Upper lobe of left lung (tissue), 6 donors: ENCODE results near the gene MARCHF6. TPM values are rescaled to one million over a fixed set of nuclear protein-coding genes. Genes with fewer than 3 reads are reported as not detected.
A peak's percentile ranks its signal among the peaks of the same experiment; 100 is the strongest.

Experiments
- ATAC-seq, 2 donors: fragments of 200-7000 bp; cut with Tn5 transposase; one replicate each; pipeline ENCODE4 v1.9.1; 2022; ENCODE audit warnings: mild to moderate bottlenecking in 2 of 2, moderate library complexity in 2 of 2; ENCODE audit not compliant: low FRiP score in 2 of 2
- DNase-seq, 2 donors: peaks; one replicate each; pipeline ENCODE4 v3.0.0-alpha.2; 2019 to 2020
- H3K27ac ChIP-seq, 4 donors: fragments of 200-600 bp; sonication (generic); one replicate each; pipeline ENCODE4 v1.5.1; 2016 to 2019
- H3K27me3 ChIP-seq, 4 donors: fragments of 200-600 bp; sonication (generic); one replicate each; pipeline ENCODE4 v1.5.1; 2017 to 2019
- H3K36me3 ChIP-seq, 4 donors: fragments of 200-600 bp; sonication (generic); one replicate each; pipeline ENCODE4 v1.5.1; 2016 to 2019
- H3K4me1 ChIP-seq, 4 donors: fragments of 200-600 bp; sonication (generic); one replicate each; pipeline ENCODE4 v1.5.1; 2018 to 2019
- H3K4me3 ChIP-seq, 4 donors: fragments of 200-600 bp; sonication (generic); one replicate each; pipeline ENCODE4 v1.5.1; 2017 to 2019; ENCODE audit warnings: mild to moderate bottlenecking in 2 of 4, moderate library complexity in 1 of 4
- H3K9me3 ChIP-seq, 4 donors: fragments of 200-600 bp; sonication (generic); one replicate each; pipeline ENCODE4 v1.5.1; 2018 to 2019
- EP300 ChIP-seq, 4 donors: sonication (generic); formaldehyde crosslinking; IDR thresholded peaks; one replicate each; pipeline ENCODE4 v1.5.1; 2017; ENCODE audit warnings: antibody characterized with exemption in 4 of 4, control low read depth in 2 of 4
- POLR2A ChIP-seq, 4 donors: fragments of 450-650 bp; IDR thresholded peaks; one replicate each; pipeline ENCODE4 v1.5.1; 2016 to 2017; ENCODE audit warnings: antibody characterized with exemption in 4 of 4, mild to moderate bottlenecking in 2 of 4
- POLR2AphosphoS5 ChIP-seq, 2 donors: sonication (generic); formaldehyde crosslinking; IDR thresholded peaks; one replicate each; pipeline ENCODE4 v1.5.1; 2017; ENCODE audit warnings: antibody characterized with exemption in 2 of 2
- WGBS, 2 donors: methylation state at CpG; one replicate each; pipeline ENCODE4 v1.1.5; 2017 to 2018; 5-methylcytosine and 5-hydroxymethylcytosine counted together
- total RNA-seq, 6 donors: library from RNA; depleted of rRNA in 4 of 6; stranded (reverse); fragments of >200 nt in 4 of 6; gene quantifications; one replicate each; pipeline versions ENCODE4 v1.1.0 to v1.2.1, GENCODE V29; 2016 to 2021
- TF ChIP-seq, protein P1 (sequence below), 6 experiments: fragments of 450-650 bp in 4 of 6; fragments of 200-600 bp in 2 of 6; sonication (generic) in 2 of 6; IDR thresholded peaks; one replicate each; pipeline ENCODE4 v1.5.1; 2016 to 2019; ENCODE audit warnings: antibody characterized with exemption in 6 of 6
- donor health status: DM: no; HTN: no; CAD: no; lungs with moderate emphysema.
- donor health status: DM: no; HTN: yes; CAD: no; lungs with severe emphysema.

MARCHF6 gene
- total RNA-seq, 6 donors from 2014 or later, result 48.5 to 128 (median 110) TPM

DNA sequence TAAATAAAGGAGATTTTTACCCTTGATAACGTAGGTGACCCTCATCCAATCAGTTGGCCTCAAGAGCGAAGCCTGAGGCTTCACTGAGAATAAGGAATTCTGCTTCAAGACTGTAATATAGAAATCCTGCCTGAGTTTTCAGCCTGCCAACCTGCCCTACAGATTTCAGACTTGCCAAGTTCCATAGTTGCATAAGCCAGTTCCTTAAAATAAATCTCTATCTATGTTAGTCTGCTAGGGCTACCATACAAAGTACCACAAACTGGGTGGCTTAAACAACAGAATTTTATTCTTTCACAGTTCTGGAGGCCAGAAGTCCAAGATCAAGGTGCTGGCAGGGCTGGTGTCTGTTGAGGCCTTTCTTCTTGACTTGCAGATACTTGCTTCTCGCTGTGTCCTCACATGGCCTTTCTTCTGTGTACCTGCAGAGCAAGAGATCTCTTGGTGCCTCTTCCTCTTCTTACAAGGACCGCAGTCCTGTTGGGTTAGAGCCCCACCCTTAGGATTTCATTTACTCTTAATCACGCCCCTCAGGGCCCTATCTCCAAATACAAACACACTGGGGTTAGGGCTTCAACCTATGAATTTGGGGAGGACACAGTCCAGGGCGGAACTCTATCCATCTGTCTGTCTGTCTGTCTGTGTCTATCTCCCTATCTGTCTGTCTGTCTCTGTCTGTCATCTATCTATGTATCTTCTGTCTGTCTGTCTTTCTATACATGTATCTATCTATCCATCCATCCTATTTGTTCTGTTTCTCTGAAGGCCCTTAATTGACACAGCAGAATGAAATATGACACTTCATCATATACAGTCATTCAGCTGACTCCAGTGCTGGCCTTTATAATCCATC lies 28.8 kb upstream of the MARCHF6 start:
- Histone ChIP-seq H3K4me3 (no peak overlapping the region), H3K27ac (no peak overlapping the region), H3K36me3 (no peaks in the 10 kb centered on the region), H3K4me1 (peaks cover 0 to 10% (median 6%) of the 10 kb centered on the region in 4 donors), H3K27me3 (no peaks in the 10 kb centered on the region), H3K9me3 (no peaks in the 10 kb centered on the region)
- TF ChIP-seq, protein P1, sequence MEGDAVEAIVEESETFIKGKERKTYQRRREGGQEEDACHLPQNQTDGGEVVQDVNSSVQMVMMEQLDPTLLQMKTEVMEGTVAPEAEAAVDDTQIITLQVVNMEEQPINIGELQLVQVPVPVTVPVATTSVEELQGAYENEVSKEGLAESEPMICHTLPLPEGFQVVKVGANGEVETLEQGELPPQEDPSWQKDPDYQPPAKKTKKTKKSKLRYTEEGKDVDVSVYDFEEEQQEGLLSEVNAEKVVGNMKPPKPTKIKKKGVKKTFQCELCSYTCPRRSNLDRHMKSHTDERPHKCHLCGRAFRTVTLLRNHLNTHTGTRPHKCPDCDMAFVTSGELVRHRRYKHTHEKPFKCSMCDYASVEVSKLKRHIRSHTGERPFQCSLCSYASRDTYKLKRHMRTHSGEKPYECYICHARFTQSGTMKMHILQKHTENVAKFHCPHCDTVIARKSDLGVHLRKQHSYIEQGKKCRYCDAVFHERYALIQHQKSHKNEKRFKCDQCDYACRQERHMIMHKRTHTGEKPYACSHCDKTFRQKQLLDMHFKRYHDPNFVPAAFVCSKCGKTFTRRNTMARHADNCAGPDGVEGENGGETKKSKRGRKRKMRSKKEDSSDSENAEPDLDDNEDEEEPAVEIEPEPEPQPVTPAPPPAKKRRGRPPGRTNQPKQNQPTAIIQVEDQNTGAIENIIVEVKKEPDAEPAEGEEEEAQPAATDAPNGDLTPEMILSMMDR (IDR thresholded peaks at IDR 0.05), result no peak
- no peak for TF ChIP-seq POLR2AphosphoS5 (IDR thresholded peaks at IDR 0.05)
- TF ChIP-seq EP300 (IDR thresholded peaks at IDR 0.05), result no peak
- no peak for TF ChIP-seq POLR2A (IDR thresholded peaks at IDR 0.05)
- DNase-seq (no peak), ATAC-seq (no peak)
- 84 to 86% methylated on average over 6 of the region's 6 CpGs for WGBS, 2 donors

DNA sequence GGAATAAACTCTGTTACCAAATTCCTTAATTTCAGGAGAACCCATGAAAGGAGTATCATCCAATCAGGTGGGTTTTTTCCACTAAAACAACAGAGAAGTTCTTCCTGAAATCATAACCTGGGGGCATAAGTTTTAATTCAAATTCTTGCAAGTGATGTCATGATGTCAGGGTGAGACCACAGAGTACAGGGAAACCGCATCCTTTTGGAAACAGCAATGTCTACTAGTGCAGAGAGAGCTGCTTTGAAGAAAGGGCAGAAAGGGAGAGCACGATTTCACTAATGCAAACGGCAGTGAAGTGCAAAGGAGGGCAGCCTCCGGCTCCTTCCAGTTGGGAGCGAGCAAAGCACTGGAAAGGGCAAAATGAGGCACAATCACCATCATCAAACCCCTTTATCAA lies 25.2 kb upstream of the MARCHF6 start:
- ATAC-seq, result no peak
- 93 to 96% methylated on average over 5 of the region's 5 CpGs for WGBS, 2 donors
- no peak overlapping the region for H3K27ac ChIP-seq

DNA sequence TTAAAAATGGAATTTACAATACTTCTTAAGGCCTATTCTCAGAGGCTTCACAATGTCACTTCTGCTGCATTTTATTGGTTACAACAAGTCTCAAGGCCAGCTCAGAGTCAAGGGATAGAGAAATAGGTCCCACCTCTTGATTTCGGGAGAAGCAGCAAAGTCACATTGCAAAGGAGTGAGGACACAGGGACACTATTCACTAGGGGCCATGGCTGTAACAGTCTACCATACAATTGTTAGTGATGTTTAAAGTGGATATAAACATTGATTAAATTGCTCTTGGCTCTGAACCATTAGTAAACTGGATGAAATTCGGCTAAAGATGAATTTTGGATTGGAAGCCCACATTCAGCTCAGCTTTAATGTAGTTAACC lies 24.1 kb upstream of the MARCHF6 start:
- peak overlapping the region; percentile 3 to 66 (median 30) for H3K27ac ChIP-seq
- H3K4me3 ChIP-seq, result no peak overlapping the region
- no peaks in the 10 kb centered on the region for H3K36me3 ChIP-seq
- no peaks in the 10 kb centered on the region for H3K9me3 ChIP-seq
- peaks cover 22 to 50% (median 39%) of the 10 kb centered on the region in 4 donors for H3K4me1 ChIP-seq
- TF ChIP-seq, protein P1 (IDR thresholded peaks at IDR 0.05), result no peak
- TF ChIP-seq POLR2AphosphoS5 (IDR thresholded peaks at IDR 0.05), result no peak
- TF ChIP-seq POLR2A (IDR thresholded peaks at IDR 0.05), result no peak
- no peak for TF ChIP-seq EP300 (IDR thresholded peaks at IDR 0.05)
- 68 to 73% methylated on average over 2 of the region's 2 CpGs for WGBS, 2 donors
- DNase-seq, result no peak
- H3K27me3 ChIP-seq, result peaks cover 0 to 4% (median 0%) of the 10 kb centered on the region in 4 donors
- ATAC-seq, result no peak

More for the DNA sequence above, 25.2 kb upstream of the MARCHF6 start:
- Histone ChIP-seq H3K27me3 (peaks cover 0 to under 1% (median 0%) of the 10 kb centered on the region in 4 donors), H3K4me3 (no peak overlapping the region), H3K4me1 (peaks cover 18 to 39% (median 30%) of the 10 kb centered on the region in 4 donors), H3K36me3 (no peaks in the 10 kb centered on the region), H3K9me3 (no peaks in the 10 kb centered on the region)
- TF ChIP-seq, protein P1 (IDR thresholded peaks at IDR 0.05), result no peak
- TF ChIP-seq POLR2AphosphoS5 (IDR thresholded peaks at IDR 0.05), result no peak
- no peak for TF ChIP-seq EP300 (IDR thresholded peaks at IDR 0.05)
- TF ChIP-seq POLR2A (IDR thresholded peaks at IDR 0.05), result no peak
- no peak for DNase-seq

DNA sequence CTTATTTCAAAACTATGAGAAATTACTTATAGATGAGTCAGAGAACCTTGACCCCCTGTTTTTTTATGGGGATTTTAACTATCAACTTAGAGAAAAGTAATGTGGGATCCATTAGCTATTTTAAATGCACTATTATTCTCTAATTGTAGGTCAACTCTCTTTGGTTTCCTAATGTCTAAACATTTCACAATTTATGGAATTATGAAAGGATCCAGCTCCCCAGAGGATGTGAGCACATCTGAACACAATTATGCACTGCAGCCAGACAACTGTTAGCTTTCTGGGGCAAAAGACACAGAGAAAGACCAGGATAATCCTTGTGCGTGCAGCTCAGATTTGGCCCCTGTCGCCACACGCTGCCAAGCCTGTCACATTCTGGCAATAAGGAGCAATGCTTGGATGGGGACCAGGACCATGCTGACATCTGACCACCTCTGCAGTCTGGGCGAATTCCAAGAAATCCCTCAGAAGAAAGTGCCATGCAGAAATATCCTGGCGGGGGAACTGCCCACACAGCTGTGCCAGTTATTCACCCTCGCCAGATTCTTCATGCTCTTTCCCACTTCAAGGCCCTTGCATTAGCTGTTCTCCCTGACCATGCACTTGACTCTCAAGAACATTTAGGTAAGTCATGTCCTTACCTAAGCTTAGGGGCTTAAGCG lies 23.5 kb upstream of the MARCHF6 start:
- Histone ChIP-seq H3K4me1 (peaks cover 22 to 53% (median 41%) of the 10 kb centered on the region in 4 donors), H3K27ac (peak overlapping the region; percentile 3 to 70 (median 38))

More for the DNA sequence above, 23.5 kb upstream of the MARCHF6 start:
- peak; percentile 49 to 71 for ATAC-seq
- H3K4me3 ChIP-seq, result no peak overlapping the region
- 52 to 71% methylated on average over 7 of the region's 7 CpGs for WGBS, 2 donors
- peaks cover 0 to 4% (median 0%) of the 10 kb centered on the region in 4 donors for H3K27me3 ChIP-seq
- peak in 1 of 2 donors; percentile 45 for DNase-seq
- H3K9me3 ChIP-seq, result no peaks in the 10 kb centered on the region
- no peak for TF ChIP-seq EP300 (IDR thresholded peaks at IDR 0.05)
- peak in 1 of 4 donors; percentile 11 for TF ChIP-seq POLR2A (IDR thresholded peaks at IDR 0.05)
- peak in 1 of 2 donors; percentile 31 for TF ChIP-seq POLR2AphosphoS5 (IDR thresholded peaks at IDR 0.05)
- no peaks in the 10 kb centered on the region for H3K36me3 ChIP-seq
